Measurements from ENCODE around the gene SGK2. TPM values are rescaled to one million over a fixed set of nuclear protein-coding genes. Genes with fewer than 3 reads are reported as not detected.

The SGK2 gene
- total and polyA plus RNA-seq, 2 of the 13 experiments (the other 11 are each of a cell fraction or from before 2014, with no cell fraction given): 6.2 to 29.4 TPM

DNA sequence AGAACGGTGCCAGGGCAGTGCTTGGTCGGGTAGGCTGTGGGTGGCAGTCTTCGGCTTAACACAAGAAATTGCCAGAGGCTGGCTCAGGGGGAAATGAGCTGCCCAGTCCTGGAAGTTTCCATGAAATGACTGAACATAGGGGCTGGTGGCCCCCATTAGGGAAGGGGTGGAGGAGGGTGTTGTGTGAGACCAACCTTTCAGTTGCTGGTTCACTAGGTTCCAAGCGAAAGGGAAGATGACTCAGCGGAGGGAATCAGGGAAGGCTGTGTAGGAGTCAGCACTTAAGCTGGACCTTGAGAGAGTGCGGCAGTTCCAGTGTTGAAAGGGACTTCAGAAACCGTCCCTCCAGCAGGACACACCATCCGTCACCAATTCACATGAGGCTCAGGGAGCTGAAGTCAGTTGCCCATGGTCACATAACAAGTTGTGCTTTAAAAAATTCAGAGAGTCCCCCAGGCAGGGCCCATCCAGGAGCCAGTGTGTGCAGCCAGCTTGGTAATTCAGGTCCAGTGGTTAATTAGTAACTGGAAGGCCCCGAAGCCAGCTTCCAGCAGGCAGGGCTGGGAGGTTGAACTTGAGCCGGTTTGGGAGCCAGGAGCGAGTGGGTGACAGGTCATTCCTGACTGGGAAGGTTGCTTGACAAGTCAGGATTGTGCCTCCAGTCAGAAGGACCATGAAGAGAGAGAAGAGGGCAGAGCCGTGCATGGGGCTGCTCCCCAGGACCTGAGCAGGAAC is at the start of gene SGK2 (continued):
- TF ChIP-seq, protein P1, sequence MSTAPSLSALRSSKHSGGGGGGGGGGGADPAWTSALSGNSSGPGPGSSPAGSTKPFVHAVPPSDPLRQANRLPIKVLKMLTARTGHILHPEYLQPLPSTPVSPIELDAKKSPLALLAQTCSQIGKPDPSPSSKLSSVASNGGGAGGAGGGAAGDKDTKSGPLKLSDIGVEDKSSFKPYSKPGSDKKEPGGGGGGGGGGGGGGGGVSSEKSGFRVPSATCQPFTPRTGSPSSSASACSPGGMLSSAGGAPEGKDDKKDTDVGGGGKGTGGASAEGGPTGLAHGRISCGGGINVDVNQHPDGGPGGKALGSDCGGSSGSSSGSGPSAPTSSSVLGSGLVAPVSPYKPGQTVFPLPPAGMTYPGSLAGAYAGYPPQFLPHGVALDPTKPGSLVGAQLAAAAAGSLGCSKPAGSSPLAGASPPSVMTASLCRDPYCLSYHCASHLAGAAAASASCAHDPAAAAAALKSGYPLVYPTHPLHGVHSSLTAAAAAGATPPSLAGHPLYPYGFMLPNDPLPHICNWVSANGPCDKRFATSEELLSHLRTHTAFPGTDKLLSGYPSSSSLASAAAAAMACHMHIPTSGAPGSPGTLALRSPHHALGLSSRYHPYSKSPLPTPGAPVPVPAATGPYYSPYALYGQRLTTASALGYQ (CRISPR knock-in tag; IDR thresholded peaks at IDR 0.05): peak; percentile 87
- TF ChIP-seq ZFP82 (CRISPR knock-in tag; IDR thresholded peaks at IDR 0.05; ENCODE audit: borderline replicate concordance) (peak; percentile 85; the same call in 1 of the 2 replicates), ZNF766 (CRISPR knock-in tag; IDR thresholded peaks at IDR 0.05; ENCODE audit: borderline replicate concordance) (peak; percentile 89; the same call in 1 of the 2 replicates), ZNF567 (CRISPR knock-in tag; IDR thresholded peaks at IDR 0.05; ENCODE audit: borderline replicate concordance) (peak; percentile 92; the same call in 1 of the 2 replicates), ZNF30 (CRISPR knock-in tag; IDR thresholded peaks at IDR 0.05) (no peak), MLLT10 (CRISPR knock-in tag; IDR thresholded peaks at IDR 0.05) (no peak), FOXA1 (IDR thresholded peaks at IDR 0.05) (no peak), FOXA1 (CRISPR knock-in tag; IDR thresholded peaks at IDR 0.05) (0 out of 2 replicates have a peak, but pooled peaks have one; percentile 10), JUNB (CRISPR knock-in tag; IDR thresholded peaks at IDR 0.05; ENCODE audit: borderline replicate concordance) (no peak; the same call in 1 of the 2 replicates), ERF (CRISPR knock-in tag; IDR thresholded peaks at IDR 0.05) (peak; percentile 74; the same call in 1 of the 2 replicates), MXI1 (IDR thresholded peaks at IDR 0.05; ENCODE audit: borderline replicate concordance, low read depth, low read length) (peak; percentile 31; the same call in 1 of the 3 replicates), ZSCAN21 (CRISPR knock-in tag; IDR thresholded peaks at IDR 0.05; ENCODE audit: borderline replicate concordance) (peak; percentile 18; the same call in 1 of the 2 replicates), LCORL (IDR thresholded peaks at IDR 0.05) (no peak), LCORL (CRISPR knock-in tag; IDR thresholded peaks at IDR 0.05) (peak; percentile 90), RAD51 (IDR thresholded peaks at IDR 0.05; ENCODE audit: borderline replicate concordance) (no peak), ZNF260 (CRISPR knock-in tag; IDR thresholded peaks at IDR 0.05; ENCODE audit: borderline replicate concordance, low read depth) (no peak), ZNF75D (CRISPR knock-in tag; IDR thresholded peaks at IDR 0.05; ENCODE audit: borderline replicate concordance) (no peak), HHEX (CRISPR knock-in tag; IDR thresholded peaks at IDR 0.05) (no peak), MEF2D (CRISPR knock-in tag; IDR thresholded peaks at IDR 0.05) (peak; percentile 84), GATA4 (IDR thresholded peaks at IDR 0.05; ENCODE audit: borderline replicate concordance, low read depth) (no peak)
- TF ChIP-seq, protein P2, sequence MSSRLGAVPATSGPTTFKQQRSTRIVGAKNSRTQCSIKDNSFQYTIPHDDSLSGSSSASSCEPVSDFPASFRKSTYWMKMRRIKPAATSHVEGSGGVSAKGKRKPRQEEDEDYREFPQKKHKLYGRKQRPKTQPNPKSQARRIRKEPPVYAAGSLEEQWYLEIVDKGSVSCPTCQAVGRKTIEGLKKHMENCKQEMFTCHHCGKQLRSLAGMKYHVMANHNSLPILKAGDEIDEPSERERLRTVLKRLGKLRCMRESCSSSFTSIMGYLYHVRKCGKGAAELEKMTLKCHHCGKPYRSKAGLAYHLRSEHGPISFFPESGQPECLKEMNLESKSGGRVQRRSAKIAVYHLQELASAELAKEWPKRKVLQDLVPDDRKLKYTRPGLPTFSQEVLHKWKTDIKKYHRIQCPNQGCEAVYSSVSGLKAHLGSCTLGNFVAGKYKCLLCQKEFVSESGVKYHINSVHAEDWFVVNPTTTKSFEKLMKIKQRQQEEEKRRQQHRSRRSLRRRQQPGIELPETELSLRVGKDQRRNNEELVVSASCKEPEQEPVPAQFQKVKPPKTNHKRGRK (CRISPR knock-in tag; IDR thresholded peaks at IDR 0.05): no peak
- TF ChIP-seq, protein P3, sequence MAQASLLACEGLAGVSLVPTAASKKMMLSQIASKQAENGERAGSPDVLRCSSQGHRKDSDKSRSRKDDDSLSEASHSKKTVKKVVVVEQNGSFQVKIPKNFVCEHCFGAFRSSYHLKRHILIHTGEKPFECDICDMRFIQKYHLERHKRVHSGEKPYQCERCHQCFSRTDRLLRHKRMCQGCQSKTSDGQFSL (CRISPR knock-in tag; IDR thresholded peaks at IDR 0.05): no peak
- TF ChIP-seq, protein P4, sequence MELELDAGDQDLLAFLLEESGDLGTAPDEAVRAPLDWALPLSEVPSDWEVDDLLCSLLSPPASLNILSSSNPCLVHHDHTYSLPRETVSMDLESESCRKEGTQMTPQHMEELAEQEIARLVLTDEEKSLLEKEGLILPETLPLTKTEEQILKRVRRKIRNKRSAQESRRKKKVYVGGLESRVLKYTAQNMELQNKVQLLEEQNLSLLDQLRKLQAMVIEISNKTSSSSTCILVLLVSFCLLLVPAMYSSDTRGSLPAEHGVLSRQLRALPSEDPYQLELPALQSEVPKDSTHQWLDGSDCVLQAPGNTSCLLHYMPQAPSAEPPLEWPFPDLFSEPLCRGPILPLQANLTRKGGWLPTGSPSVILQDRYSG (CRISPR knock-in tag; IDR thresholded peaks at IDR 0.05): no peak
- TF ChIP-seq, protein P5, sequence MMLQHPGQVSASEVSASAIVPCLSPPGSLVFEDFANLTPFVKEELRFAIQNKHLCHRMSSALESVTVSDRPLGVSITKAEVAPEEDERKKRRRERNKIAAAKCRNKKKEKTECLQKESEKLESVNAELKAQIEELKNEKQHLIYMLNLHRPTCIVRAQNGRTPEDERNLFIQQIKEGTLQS (CRISPR knock-in tag; IDR thresholded peaks at IDR 0.05): peak; percentile 38; the same call in 1 of the 2 replicates
- TF ChIP-seq, protein P6, sequence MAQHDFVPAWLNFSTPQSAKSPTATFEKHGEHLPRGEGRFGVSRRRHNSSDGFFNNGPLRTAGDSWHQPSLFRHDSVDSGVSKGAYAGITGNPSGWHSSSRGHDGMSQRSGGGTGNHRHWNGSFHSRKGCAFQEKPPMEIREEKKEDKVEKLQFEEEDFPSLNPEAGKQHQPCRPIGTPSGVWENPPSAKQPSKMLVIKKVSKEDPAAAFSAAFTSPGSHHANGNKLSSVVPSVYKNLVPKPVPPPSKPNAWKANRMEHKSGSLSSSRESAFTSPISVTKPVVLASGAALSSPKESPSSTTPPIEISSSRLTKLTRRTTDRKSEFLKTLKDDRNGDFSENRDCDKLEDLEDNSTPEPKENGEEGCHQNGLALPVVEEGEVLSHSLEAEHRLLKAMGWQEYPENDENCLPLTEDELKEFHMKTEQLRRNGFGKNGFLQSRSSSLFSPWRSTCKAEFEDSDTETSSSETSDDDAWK (CRISPR knock-in tag; IDR thresholded peaks at IDR 0.05): no peak

All from HepG2 (cell line).